GM12874 (cell line): ENCODE measurements around the gene ZSCAN5C.

Source experiments
- CTCF ChIP-seq: IDR thresholded peaks from 2 replicates; pipeline ENCODE4 v1.5.1; 2011; ENCODE audit warnings: low read depth, mild to moderate bottlenecking, control low read depth, low read length, moderate library complexity; ENCODE audit not compliant: insufficient read depth

ZSCAN5C gene

GRCh38 chr19:56159622-56160271, 42.3 kb upstream of the ZSCAN5C start:
- TF ChIP-seq CTCF = no peak

GRCh38 chr19:56161534-56161933, 40.5 kb upstream of the ZSCAN5C start:
- TF ChIP-seq CTCF = no peak

- no peak for TF ChIP-seq CTCF
Observed at GRCh38 chr19:56162258-56162657, 39.8 kb upstream of the ZSCAN5C start.

GRCh38 chr19:56163097-56163496, 39.0 kb upstream of the ZSCAN5C start:
- no peak for TF ChIP-seq CTCF

- TF ChIP-seq CTCF = no peak
Observed at GRCh38 chr19:56167064-56167578, 35.0 kb upstream of the ZSCAN5C start.

- TF ChIP-seq CTCF = no peak
Observed at GRCh38 chr19:56170261-56170660, 31.8 kb upstream of the ZSCAN5C start.

- TF ChIP-seq CTCF = no peak
Observed at GRCh38 chr19:56174086-56174485, 28.0 kb upstream of the ZSCAN5C start.
